HG03135 (cell line): Measurements from ENCODE around the gene TTC1.
"Not testable (repeated sequence)": the region's sequence is repeated elsewhere in the genome, so short reads cannot be mapped to it uniquely, and the experiment has no call there.

Source experiments
- ATAC-seq: cut with Tn5 transposase; IDR thresholded peaks from one replicate; pipeline ENCODE4 v1.9.1; 2021; ENCODE audit warnings: mild to moderate bottlenecking, moderate library complexity; ENCODE audit not compliant: unreplicated experiment

Gene TTC1

GRCh38 chr5:160036884-160037283, 27.9 kb downstream of the TTC1 start:
- ATAC-seq: no peak

DNA sequence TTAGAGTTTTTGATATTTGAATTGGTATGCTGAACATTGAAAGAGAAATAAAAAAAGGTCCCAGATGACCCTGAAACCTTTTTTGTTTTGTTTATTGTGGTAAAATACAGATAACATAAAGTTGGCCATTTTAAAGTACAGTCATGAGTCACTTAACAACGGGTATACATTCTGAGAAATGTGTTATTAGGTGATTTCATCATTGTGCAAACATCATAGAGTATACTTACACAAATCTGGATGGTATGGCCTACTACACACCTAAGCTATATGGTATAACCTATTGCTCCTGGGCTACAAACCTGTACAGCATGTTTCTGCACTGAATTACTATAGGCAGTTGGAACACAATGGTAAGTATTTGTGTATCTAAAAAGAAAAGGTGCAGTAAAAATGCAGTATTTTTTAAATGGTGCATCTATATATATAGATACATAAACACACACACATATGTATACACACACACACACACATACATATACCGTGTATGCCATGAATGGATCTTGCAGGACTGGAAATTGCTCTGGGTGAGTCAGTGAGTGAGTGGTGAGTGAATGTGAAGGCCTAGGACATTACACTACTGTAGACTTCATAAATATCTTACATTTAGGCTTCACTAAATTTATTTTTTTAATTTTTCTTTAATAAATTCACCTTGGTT, 31.0 kb downstream of the TTC1 start:
- ATAC-seq: no peak

DNA sequence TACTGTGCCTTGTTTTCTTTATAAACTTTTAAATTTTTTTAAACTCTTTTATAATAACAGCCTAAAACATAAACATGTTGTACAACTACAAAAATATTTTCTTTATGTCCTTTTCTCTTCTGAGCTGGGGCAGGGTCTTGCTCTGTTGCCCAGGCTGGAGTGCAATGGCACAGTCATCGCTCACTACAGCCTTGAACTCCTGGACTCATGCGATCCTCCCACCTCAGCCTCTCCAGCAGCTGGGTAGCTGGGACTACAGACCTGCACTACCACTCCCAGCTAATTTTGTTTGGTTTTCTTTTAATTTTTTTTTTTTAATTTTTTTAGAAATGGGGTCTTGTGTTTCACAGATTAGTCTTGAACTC, 31.5 kb downstream of the TTC1 start:
- ATAC-seq: no peak

GRCh38 chr5:160042671-160043070, 33.7 kb downstream of the TTC1 start:
- ATAC-seq: no peak

DNA sequence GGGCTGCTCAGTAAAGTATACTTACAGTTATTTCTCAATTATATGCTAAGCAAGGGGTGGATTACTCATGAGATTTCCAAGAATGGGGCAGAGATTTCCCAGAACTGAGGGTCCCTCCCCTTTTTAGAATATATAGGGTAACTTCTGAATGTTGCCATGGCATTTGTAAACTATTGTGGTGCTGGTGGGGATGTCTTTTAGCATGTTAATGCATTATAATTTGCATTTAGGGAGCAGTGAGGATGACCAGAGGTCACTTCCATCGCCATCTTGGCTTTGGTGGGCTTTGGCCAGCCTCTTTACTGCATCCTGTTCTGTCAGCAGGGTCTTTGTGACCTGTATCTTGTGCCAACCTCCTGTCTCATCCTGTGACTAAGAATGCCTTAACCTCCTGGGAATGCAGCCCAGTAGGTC, 35.5 kb downstream of the TTC1 start:
- no peak for ATAC-seq

DNA sequence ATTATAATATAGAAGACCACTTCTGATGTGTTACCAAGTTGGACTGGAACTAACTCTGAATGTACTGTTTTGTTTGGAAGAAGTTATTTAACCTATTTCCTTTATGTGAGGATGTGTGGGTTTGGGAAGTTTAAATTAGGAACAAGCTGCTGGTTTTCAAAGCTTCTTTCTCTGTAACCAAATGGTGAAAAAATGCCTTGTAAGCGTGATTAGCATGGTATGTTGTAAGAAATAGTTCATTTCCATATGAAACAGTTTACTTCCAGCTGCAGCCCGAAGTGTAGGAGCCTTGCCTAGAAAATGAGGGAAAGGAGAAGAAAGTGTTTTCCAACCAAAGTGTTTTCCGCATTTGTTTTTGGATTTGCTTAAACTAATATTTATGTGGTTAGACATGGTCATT, 36.0 kb downstream of the TTC1 start:
- ATAC-seq: no peak

- ATAC-seq: no peak
Observed at GRCh38 chr5:160047423-160047822, 38.5 kb downstream of the TTC1 start.

DNA sequence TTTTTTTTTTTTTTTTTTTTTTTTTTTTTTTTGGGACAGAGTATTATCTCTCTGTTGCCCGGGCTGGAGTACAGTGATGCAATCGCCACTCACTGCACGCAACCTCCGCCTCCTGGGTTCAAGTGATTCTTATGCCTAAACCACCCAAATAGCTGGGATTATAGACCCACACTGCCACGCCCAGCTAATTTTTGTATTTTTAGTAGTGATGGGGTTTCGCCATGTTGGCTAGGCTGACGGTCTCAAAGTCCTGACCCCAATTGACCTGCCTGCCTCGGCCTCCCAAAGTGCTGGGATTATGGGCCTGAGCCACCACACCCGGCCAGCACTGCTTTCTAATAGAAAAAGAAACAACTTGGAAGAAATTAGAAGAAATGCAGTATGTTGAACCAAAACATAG, 39.2 kb downstream of the TTC1 start:
- no peak for ATAC-seq

DNA sequence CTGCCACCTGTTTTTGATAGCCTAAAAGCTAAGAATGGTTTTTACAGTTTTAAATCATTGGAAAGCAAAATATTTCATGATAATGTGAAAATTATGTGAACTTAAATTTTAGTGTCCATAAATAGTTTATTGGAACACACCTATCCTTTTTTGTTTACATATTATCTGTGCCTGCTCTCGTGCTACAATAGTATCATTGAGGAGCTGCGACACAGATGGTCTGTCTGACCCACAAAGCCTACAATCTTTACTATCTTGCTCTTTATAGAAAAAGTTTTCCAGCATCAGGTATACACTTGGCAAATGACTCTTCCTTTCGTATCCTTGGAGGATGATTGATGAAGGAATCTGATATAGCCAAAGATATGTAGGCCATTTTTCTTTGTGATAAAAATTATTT, 40.2 kb downstream of the TTC1 start:
- ATAC-seq: no peak

GRCh38 chr5:160054047-160054446, 45.1 kb downstream of the TTC1 start:
- no peak for ATAC-seq

DNA sequence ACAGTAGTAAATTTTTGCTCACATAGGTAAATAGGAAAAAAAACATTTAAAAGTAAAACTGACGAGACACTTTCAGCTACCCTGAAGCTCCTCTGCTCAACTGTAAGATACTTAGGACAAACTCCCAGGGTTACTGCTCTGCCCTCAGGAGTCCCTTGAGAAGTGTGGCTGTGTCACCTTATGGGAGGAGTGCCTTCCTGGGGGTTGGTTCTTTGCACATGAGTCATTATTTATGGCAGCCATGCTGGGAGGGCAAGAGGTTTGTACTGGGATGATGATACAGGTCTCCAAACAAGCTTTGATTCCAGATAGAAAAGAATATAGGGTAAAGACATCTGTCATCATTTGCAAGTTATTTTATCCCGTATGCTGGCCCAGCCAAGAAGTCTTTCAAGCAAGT, 45.9 kb downstream of the TTC1 start:
- no peak for ATAC-seq

GRCh38 chr5:160057256-160057655, 48.3 kb downstream of the TTC1 start:
- no peak for ATAC-seq

DNA sequence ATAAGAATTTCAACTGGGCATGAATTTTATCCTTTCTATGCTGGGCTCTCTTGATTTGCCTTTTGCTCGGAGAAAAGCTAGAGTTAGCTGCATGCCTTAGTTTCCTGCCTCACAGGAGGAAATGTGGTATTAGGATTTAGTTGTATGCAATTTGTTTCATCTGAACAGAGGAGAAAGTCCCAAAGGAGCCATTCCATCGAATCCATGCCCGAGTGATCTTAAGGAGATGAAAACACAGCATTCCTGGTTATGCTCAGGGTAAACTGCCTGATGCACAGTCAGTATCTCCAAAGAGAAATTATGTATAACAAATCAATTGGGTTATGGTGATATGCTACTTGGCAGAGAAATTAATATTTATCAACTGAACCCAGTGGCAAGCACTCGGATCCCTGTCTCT, 51.1 kb downstream of the TTC1 start:
- ATAC-seq: no peak

GRCh38 chr5:160061770-160062169, 52.8 kb downstream of the TTC1 start:
- ATAC-seq: no peak

DNA sequence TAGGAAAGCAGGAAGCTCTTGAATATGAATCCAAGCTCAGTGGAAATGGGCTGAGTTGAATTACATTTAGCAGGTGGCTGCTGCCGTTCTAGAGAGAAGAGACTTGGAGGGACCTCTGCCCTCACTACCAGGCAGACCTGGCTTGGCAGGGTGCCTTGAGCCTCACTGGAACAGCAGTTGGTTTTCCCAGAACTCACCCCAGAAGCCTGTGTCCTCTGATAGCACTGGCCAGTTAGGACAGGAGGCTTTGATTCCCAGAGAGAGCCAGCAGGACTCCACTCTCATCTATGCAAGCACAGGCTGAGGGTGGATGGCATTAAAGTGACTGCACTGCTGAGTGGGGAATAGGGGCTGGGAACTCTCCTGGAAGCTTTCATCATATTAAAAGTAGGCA, 55.5 kb downstream of the TTC1 start:
- ATAC-seq: no peak

DNA sequence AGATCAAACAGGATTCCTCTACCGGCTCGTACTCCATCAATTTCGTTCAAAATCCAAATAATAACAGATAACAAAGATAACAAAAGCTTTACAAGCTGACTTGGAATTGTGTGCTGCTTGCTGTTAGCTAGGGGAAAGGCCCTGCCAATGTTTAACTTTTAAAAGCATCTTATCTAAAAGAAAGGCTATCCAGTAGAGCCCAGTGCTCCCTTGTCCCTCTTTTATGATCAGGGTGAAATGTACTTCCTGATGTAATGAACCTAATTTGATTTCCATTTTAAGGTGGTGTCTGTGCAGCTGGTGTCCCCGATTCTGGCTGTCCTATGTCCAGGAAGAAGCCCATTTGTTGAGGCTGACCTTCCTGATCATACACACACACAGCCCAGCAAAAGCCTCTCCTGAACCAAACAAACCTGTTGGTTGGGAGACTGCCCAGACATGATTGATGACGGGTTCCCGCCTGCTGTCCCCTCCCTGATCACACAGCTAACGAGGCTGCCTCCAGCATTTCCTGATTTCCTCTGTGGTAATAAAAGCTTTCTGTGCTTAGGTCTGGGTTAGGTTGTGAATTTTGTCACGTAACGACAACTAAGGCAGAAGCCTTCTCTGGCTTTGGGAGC, 56.2 kb downstream of the TTC1 start:
- ATAC-seq: no peak

- not testable (repeated sequence) for ATAC-seq
Observed at GRCh38 chr5:160069120-160069519, 60.2 kb downstream of the TTC1 start.

GRCh38 chr5:160071516-160071915, 62.6 kb downstream of the TTC1 start:
- no peak for ATAC-seq

DNA sequence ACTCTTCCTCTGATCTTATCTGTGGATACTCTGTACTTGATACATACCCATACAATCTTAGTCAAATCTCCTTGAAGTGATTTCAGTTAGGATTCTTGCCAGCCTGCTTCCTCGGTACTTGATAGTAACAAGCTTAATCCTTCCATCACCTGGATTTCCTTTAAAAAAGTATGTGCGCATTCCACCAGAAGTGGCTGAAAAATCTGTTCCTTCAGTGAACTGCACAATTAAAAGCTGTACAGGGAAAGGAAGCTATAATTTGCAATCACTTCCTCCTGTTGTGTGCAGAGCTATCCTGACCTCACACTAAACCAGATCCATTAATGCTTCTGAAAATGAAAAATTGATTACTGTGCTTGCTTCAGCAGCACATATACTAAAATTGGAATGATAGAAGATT, 63.0 kb downstream of the TTC1 start:
- ATAC-seq: no peak

DNA sequence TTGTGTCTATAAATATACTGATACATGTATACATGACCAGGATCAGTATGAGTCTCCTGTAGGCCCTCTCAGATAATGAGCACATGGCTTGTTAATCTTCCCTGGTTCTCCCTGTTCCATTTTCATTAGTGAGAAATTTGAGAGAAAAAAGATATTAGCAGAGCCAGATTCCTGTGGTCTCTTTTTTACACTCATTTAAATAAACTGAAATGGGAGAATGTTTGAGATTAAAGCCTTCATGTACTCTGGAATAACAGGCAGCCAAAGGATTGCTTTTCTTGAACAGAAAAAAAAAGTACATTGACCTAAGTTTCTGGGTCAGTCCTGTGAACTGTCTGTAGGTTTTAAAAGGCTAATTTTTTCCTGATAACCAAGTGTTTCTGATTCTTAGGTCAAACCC, 66.1 kb downstream of the TTC1 start:
- ATAC-seq: no peak

DNA sequence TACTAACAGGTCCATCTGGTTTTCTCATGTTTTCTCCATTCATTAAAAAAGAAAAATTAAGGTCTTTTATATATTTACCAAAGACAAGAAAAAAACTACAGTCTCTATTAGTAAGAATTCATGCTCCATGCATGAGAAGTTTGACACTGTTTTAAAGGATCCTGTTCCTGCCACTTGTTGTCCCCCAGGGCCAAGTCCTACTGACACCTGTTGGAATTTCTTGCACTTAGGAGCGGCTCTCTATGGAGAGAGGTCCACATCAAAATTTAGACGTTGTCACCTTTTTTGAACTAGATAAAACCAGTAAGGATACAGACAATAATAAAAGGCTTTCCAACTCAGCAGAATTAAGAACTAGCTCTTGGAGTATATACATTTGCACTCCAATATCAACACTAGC, 68.1 kb downstream of the TTC1 start:
- ATAC-seq: no peak

- no peak for ATAC-seq
Observed at GRCh38 chr5:160079753-160080152, 70.8 kb downstream of the TTC1 start.

DNA sequence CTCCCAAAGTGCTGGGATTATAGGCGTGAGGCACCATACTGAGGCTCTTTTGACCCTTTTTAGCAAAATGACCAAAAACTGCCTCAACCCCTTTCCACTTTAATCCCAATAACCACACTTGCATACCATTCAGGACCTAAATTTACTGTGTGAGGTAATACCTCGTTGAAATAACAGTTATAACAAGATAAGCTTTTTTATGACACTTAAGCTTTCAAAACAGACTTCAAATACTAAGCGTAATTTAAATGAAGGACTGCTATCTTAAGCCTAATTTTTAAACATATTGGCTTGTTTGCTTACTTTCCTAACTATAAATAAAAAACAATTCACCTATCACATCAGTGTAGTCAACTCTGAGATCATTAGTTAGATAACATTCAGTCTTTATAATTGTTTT, 72.6 kb downstream of the TTC1 start:
- no peak for ATAC-seq
